GM23338 (cell line): ENCODE data around the gene CSGALNACT2.
A peak's percentile ranks its signal among the peaks of the same experiment; 100 is the strongest.

Experiments
- CREB1 ChIP-seq: fragments of 250-450 bp; sonication (Bioruptor Pico); IDR thresholded peaks from 2 replicates; pipeline ENCODE4 v1.5.0; 2020; ENCODE audit warnings: low read depth, mild to moderate bottlenecking, moderate library complexity
- CTCF ChIP-seq, 2 experiments: fragments of 200-600 bp in 1 of 2; sonication (generic) in 1 of 2; conservative IDR thresholded peaks; 2 replicates each; pipeline versions ENCODE4 v1.5.1 to v1.6.1; 2016 to 2017; ENCODE audit warnings: antibody characterized with exemption in 2 of 2, low read depth in 2 of 2, mild to moderate bottlenecking in 2 of 2, moderate library complexity in 1 of 2
- EZH2 ChIP-seq: fragments of 200-600 bp; sonication (generic); IDR thresholded peaks from one replicate; pipeline ENCODE4 v1.8.0; 2017; ENCODE audit warnings: antibody characterized with exemption, mild to moderate bottlenecking, low read depth; ENCODE audit not compliant: unreplicated experiment
- EZH2phosphoT487 ChIP-seq: fragments of 200-600 bp; sonication (generic); IDR thresholded peaks from one replicate; pipeline ENCODE4 v1.8.1; 2018; ENCODE audit warnings: antibody characterized with exemption; ENCODE audit not compliant: unreplicated experiment
- NANOG ChIP-seq: IDR thresholded peaks from 2 replicates; pipeline ENCODE4 v1.6.1; 2016; ENCODE audit warnings: antibody characterized with exemption, borderline replicate concordance
- POLR2AphosphoS5 ChIP-seq: IDR thresholded peaks from 2 replicates; pipeline ENCODE4 v1.6.1; 2016; ENCODE audit warnings: antibody characterized with exemption, low read depth
- REST ChIP-seq: IDR thresholded peaks from one replicate; pipeline ENCODE4 v1.6.1; 2018; ENCODE audit warnings: antibody characterized with exemption; ENCODE audit not compliant: unreplicated experiment
- STAT1 ChIP-seq: IDR thresholded peaks from one replicate; pipeline ENCODE4 v1.6.1; 2016; ENCODE audit warnings: antibody characterized with exemption; ENCODE audit not compliant: unreplicated experiment

GRCh38 chr10:43204943-43205671, 66.9 kb downstream of the CSGALNACT2 start:
- no peak for TF ChIP-seq POLR2AphosphoS5
- TF ChIP-seq CTCF (conservative IDR thresholded peaks at IDR 0.05; ENCODE audit: low read depth in 2 of 2): peak; percentile 82 to 95
- no peak for TF ChIP-seq EZH2
- no peak for TF ChIP-seq EZH2phosphoT487
- TF ChIP-seq REST: no peak
- no peak for TF ChIP-seq STAT1
- no peak; the same call in 1 of the 2 replicates for TF ChIP-seq CREB1 (CRISPR knock-in tag)
- no peak for TF ChIP-seq NANOG
